WTC11 (cell line): ENCODE data around the gene PHKA2.

ENCODE experiments used
- AFF4 ChIP-seq: sonication (generic); formaldehyde crosslinking; IDR thresholded peaks from 2 replicates; pipeline ENCODE4 v1.8.1; 2023; ENCODE audit warnings: mild to moderate bottlenecking, missing genetic modification reagents, borderline replicate concordance
- ATF3 ChIP-seq: sonication (generic); formaldehyde crosslinking; conservative IDR thresholded peaks from 2 replicates; pipeline ENCODE4 v1.8.1; 2022; ENCODE audit warnings: mild to moderate bottlenecking, missing genetic modification reagents
- CREB1 ChIP-seq: sonication (generic); formaldehyde crosslinking; IDR thresholded peaks from 2 replicates; pipeline ENCODE4 v1.8.0; 2023; ENCODE audit warnings: mild to moderate bottlenecking, missing genetic modification reagents
- CREM ChIP-seq: sonication (generic); formaldehyde crosslinking; IDR thresholded peaks from 2 replicates; pipeline ENCODE4 v1.8.1; 2022; ENCODE audit warnings: mild to moderate bottlenecking, missing genetic modification reagents, moderate library complexity
- CTCF ChIP-seq: fragments of 200-600 bp; IDR thresholded peaks from 2 replicates; pipeline ENCODE4 v1.8.0; 2022; ENCODE audit warnings: antibody characterized with exemption
- NR2C2 ChIP-seq: sonication (generic); formaldehyde crosslinking; IDR thresholded peaks from 2 replicates; pipeline ENCODE4 v1.8.0; 2022; ENCODE audit warnings: mild to moderate bottlenecking, missing genetic modification reagents
- NR3C1 ChIP-seq: sonication (generic); formaldehyde crosslinking; conservative IDR thresholded peaks from 2 replicates; pipeline ENCODE4 v1.8.1; 2023; ENCODE audit warnings: low read depth, mild to moderate bottlenecking, missing genetic modification reagents
- TP53 ChIP-seq: sonication (generic); formaldehyde crosslinking; IDR thresholded peaks from 2 replicates; pipeline ENCODE4 v1.8.1; 2023; ENCODE audit warnings: mild to moderate bottlenecking, missing genetic modification reagents
- ZNF232 ChIP-seq: sonication (generic); formaldehyde crosslinking; IDR thresholded peaks from 2 replicates; pipeline ENCODE4 v1.8.0; 2022; ENCODE audit warnings: mild to moderate bottlenecking, missing genetic modification reagents
- ZNF512 ChIP-seq: sonication (generic); formaldehyde crosslinking; IDR thresholded peaks from 2 replicates; pipeline ENCODE4 v1.8.1; 2022; ENCODE audit warnings: missing genetic modification reagents, borderline replicate concordance

- TF ChIP-seq CREM (no peak), TP53 (CRISPR knock-in tag) (no peak), CTCF (no peak), ATF3 (CRISPR knock-in tag) (no peak), NR2C2 (CRISPR knock-in tag) (no peak), ZNF512 (CRISPR knock-in tag) (no peak), CREB1 (CRISPR knock-in tag) (no peak), ZNF232 (CRISPR knock-in tag) (no peak), AFF4 (CRISPR knock-in tag) (no peak), NR3C1 (no peak)
Observed at GRCh38 chrX:18886005-18886343, 97.9 kb downstream of the PHKA2 start.
